Lower leg skin (tissue), 4 donors: ENCODE measurements around the gene A3GALT2. TPM values are rescaled to one million over a fixed set of nuclear protein-coding genes. Genes with fewer than 3 reads are reported as not detected.
"Not testable (repeated sequence)": the region's sequence is repeated elsewhere in the genome, so short reads cannot be mapped to it uniquely, and the experiment has no call there.

Experiments used
- DNase-seq, 2 donors: peaks; one replicate each; pipeline ENCODE4 v3.0.0-alpha.2; 2019; ENCODE audit warnings: low spot score in 2 of 2
- H3K4me3 ChIP-seq: fragments of 200-600 bp; sonication (generic); 2 replicates; pipeline ENCODE4 v1.5.1; 2017; ENCODE audit warnings: mild to moderate bottlenecking, low read depth; ENCODE audit not compliant: poor library complexity, severe bottlenecking
- POLR2A ChIP-seq, 2 donors: fragments of 450-650 bp; IDR thresholded peaks; one replicate each; pipeline ENCODE4 v1.6.1; 2016 to 2017; ENCODE audit warnings: antibody characterized with exemption in 2 of 2, mild to moderate bottlenecking in 1 of 2, moderate library complexity in 1 of 2
- WGBS, 2 donors: methylation state at CpG; one replicate each; pipeline ENCODE4 v1.1.5; 2018; 5-methylcytosine and 5-hydroxymethylcytosine counted together
- intact Hi-C: fragments of 100-400 bp; cut with DNase I; formaldehyde crosslinking; loops from one replicate; pipeline ENCODE4 v1.15.0; 2023; ENCODE audit warnings: low total_unique reads
- total RNA-seq, 4 donors: library from RNA; depleted of rRNA; stranded (reverse); fragments of >200 nt; gene quantifications; one replicate each; pipeline ENCODE4 v1.1.0, GENCODE V29; 2016
- TF ChIP-seq, protein P1 (sequence below), 3 donors: fragments of 450-650 bp; IDR thresholded peaks; one replicate each; pipeline ENCODE4 v1.5.1; 2016; ENCODE audit warnings: antibody characterized with exemption in 3 of 3, mild to moderate bottlenecking in 3 of 3, moderate library complexity in 2 of 3

The A3GALT2 gene
- total RNA-seq, 4 donors from 2014 or later: not detected

DNA sequence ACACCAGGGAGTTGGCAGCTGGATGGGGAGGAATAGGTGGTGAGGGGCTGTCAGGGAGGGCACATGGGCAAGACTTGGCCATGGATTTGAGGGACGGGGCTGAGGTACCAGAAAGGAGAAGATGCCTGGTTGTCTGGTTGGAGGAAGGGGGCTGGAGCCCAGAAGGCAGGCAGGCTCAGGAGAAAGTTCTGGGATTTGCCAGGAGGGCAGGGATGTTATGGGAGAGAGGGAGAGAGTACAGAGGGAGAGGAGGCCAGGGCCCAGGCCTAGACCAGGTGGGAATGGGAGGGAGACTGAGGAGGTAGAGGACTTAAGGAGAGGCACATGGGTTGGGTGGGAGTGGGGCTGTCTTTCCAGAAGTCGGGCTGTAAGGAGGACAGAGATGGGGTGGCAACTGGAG lies 4.3 kb downstream of the A3GALT2 start:
- TF ChIP-seq POLR2A (IDR thresholded peaks at IDR 0.05): no peak
- TF ChIP-seq, protein P1, sequence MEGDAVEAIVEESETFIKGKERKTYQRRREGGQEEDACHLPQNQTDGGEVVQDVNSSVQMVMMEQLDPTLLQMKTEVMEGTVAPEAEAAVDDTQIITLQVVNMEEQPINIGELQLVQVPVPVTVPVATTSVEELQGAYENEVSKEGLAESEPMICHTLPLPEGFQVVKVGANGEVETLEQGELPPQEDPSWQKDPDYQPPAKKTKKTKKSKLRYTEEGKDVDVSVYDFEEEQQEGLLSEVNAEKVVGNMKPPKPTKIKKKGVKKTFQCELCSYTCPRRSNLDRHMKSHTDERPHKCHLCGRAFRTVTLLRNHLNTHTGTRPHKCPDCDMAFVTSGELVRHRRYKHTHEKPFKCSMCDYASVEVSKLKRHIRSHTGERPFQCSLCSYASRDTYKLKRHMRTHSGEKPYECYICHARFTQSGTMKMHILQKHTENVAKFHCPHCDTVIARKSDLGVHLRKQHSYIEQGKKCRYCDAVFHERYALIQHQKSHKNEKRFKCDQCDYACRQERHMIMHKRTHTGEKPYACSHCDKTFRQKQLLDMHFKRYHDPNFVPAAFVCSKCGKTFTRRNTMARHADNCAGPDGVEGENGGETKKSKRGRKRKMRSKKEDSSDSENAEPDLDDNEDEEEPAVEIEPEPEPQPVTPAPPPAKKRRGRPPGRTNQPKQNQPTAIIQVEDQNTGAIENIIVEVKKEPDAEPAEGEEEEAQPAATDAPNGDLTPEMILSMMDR (IDR thresholded peaks at IDR 0.05): no peak
- 82 to 85% methylated on average over 2 of the region's 2 CpGs for WGBS, 2 donors
- H3K4me3 ChIP-seq: no peak overlapping the region

DNA sequence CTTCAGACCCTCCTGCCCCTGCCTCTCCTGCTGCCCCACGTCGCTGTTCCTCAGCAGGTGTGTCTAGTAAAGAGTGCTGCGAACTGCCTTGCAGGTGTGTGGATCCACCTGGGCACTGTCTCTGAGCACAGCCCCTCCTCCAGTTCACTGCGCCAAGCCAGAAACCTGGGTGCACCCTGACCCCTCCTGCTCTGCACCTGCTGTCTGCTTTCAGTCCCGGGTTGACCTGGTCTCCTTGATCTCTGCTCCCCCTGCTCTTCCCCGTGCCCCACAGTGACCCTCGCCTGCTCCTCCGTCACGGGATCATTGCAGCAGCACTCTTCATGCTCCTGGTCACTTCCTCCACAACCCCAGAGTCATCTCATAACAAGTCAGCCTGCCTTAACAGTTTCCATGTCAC lies 6.5 kb downstream of the A3GALT2 start:
- H3K4me3 ChIP-seq: no peak overlapping the region
- intact Hi-C loops: no loop called here
- 91 to 93% methylated on average over 9 of the region's 9 CpGs for WGBS, 2 donors
- no peak for DNase-seq
- TF ChIP-seq, protein P1 (IDR thresholded peaks at IDR 0.05): no peak
- no peak for TF ChIP-seq POLR2A (IDR thresholded peaks at IDR 0.05)

More for the DNA sequence above, 4.3 kb downstream of the A3GALT2 start:
- intact Hi-C loops: no loop called here
- no peak for DNase-seq

DNA sequence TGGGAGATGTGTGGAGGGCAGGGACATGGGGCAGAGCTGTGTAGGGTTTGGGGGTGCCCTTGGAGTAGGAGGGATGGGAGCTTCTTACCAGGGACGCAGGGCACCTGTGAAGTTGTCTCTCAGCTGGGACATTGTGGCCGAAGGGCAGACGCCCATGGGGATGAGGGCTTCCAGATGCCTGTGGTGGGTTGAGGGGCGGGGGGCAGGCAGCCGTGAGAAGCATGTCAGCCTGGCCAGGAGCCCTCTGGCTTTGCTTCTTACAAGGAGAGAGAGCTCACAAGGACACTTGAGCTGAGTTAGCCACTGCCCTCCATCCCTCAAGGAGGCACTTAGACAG lies 8.5 kb downstream of the A3GALT2 start:
- WGBS, 2 donors: 69 to 74% methylated on average over 5 of the region's 5 CpGs
- intact Hi-C loops: no loop called here
- no peak overlapping the region for H3K4me3 ChIP-seq
- no peak for TF ChIP-seq POLR2A (IDR thresholded peaks at IDR 0.05)
- TF ChIP-seq, protein P1 (IDR thresholded peaks at IDR 0.05): no peak
- DNase-seq: no peak

DNA sequence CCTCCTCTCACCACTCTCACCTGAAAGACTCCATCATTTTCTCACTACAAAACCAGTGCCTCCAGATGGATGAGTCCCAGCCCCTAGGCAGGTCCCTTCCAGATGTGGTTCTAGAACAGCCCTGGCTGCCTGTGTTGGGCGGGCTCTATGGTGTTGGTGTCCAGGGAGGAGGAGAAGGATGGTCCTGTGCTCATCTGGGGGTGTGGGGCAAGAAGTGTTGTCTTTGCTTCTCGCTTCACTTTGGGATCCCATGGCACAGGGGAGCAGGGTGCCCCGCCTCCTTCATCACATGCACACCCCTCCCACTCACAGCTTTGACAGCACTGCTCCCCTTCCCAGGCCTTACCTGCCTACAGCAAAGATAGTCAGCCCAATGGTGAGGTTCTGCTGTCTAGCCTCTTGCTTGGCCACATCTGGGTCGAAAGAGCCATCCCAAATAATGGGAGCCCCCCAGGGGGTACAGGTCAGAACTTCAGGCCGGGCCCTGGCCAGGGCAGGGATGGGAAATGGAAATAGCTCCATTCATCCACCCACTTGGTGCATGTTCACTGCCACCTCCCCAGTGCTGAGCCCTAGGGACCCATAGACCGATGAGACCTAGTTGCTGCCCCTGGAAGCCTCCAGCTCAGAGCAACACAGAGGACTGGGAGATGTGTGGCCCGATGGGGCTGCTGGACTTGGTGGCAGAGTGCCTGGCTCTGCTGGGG lies 9.0 kb downstream of the A3GALT2 start:
- 85 to 88% methylated on average over 7 of the region's 7 CpGs for WGBS, 2 donors
- no peak for DNase-seq
- no peak overlapping the region for H3K4me3 ChIP-seq
- TF ChIP-seq, protein P1 (IDR thresholded peaks at IDR 0.05): no peak
- TF ChIP-seq POLR2A (IDR thresholded peaks at IDR 0.05): no peak
- intact Hi-C loops: no loop called here

DNA sequence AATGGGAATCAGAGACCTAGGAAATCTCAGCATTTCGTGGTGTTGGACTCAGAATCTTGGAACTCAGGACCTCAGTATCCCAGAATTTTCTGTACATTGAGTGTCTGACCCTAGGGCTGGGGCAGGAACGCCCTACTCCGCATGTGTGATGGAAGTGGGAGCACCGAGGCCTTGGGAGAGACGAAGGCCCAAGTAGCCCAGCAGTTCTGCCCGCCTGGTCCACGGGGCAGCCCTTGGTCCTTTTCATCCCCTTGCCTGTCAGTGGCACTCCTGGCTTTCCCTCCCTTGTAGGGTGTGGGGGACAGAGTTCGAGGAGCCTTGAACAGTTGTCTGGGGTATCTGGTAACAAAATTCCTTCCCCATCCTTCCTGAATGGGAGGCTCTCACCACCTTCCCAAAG lies 10.2 kb downstream of the A3GALT2 start:
- WGBS, 2 donors: 79 to 97% methylated on average over 7 to 8 of the region's 8 CpGs

DNA sequence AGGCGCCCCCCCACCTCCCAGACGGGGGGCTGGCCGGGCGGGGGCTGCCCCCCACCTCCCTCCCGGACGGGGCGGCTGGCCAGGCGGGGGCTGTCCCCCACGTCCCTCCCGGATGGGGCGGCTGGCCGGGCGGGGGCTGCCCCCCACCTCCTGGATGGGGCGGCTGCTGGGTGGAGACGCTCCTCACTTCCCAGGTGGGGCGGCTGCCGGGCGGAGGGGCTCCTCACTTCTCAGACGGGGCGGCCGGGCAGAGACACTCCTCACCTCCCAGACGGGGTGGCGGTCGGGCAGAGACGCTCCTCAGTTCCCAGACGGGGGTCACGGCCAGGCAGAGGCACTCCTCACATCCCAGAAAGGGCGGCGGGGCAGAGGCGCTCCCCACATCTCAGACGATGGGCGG lies 11.5 kb downstream of the A3GALT2 start:
- 97 to 100% methylated on average over 7 to 12 of the region's 32 CpGs for WGBS, 2 donors
- H3K4me3 ChIP-seq, intact Hi-C loops, DNase-seq: not testable (repeated sequence)

More for the DNA sequence above, 10.2 kb downstream of the A3GALT2 start:
- TF ChIP-seq POLR2A (IDR thresholded peaks at IDR 0.05): no peak
- TF ChIP-seq, protein P1 (IDR thresholded peaks at IDR 0.05): no peak
- no peak overlapping the region for H3K4me3 ChIP-seq
- DNase-seq: no peak
- intact Hi-C loops: no loop called here
